Activated CD8-positive, alpha-beta memory T cell treated with anti-CD3 and anti-CD28 coated beads for 36 hours (primary cell): ENCODE results near the gene SPG21. TPM values are rescaled to one million over a fixed set of nuclear protein-coding genes. Genes with fewer than 3 reads are reported as not detected.
"Not testable (repeated sequence)": the region's sequence is repeated elsewhere in the genome, so short reads cannot be mapped to it uniquely, and the experiment has no call there.

Experiments used
- CTCF ChIA-PET: fragments of 350-600 bp; sonication (Branson Sonifier 250); formaldehyde crosslinking; loops from one replicate; lab custom pipeline; 2021; ENCODE audit warnings: antibody characterized with exemption; lab: Charles Lee
- POLR2A ChIA-PET: fragments of 350-600 bp; sonication (Branson Sonifier 250); formaldehyde crosslinking; loops from one replicate; lab custom pipeline; 2021; ENCODE audit warnings: antibody characterized with exemption; lab: Charles Lee
- total RNA-seq, 2 experiments: library from RNA; stranded (reverse); gene quantifications; one replicate each; pipeline ENCODE4 v1.2.3, GENCODE V29; 2021

Gene SPG21, protein sequence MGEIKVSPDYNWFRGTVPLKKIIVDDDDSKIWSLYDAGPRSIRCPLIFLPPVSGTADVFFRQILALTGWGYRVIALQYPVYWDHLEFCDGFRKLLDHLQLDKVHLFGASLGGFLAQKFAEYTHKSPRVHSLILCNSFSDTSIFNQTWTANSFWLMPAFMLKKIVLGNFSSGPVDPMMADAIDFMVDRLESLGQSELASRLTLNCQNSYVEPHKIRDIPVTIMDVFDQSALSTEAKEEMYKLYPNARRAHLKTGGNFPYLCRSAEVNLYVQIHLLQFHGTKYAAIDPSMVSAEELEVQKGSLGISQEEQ
- total RNA-seq = 10 to 100 TPM; 69.4 to 69.6 TPM

GRCh38 chr15:64989416-64990167 is at the start of gene SPG21:
TSS of gene SPG21 (minus strand) at chr15:64989914. CDS start at chr15:64983569, 6,345 bp downstream.
- ChIA-PET POLR2A (interaction anchor here (0.6 to 1.0 kb wide), 5 partner anchors 8 to 315 kb away, joined by 3 to 12 read pairs (median 4); partner anchors contain the start of gene RNU5B-1), CTCF (no interaction called here)

- POLR2A ChIA-PET = no interaction called here
- CTCF ChIA-PET = interaction anchor here (1.2 kb wide), 1 partner anchor 14 kb away, joined by 3 read pairs; no protein-coding TSS in a partner anchor
Observed at GRCh38 chr15:65038836-65039235, 49.1 kb upstream of the SPG21 start.

- ChIA-PET POLR2A (no interaction called here), CTCF (no interaction called here)
Observed at GRCh38 chr15:65038428-65038827, 48.7 kb upstream of the SPG21 start.

- ChIA-PET CTCF (no interaction called here), POLR2A (no interaction called here)
Observed at GRCh38 chr15:65037309-65037708, 47.6 kb upstream of the SPG21 start.

DNA sequence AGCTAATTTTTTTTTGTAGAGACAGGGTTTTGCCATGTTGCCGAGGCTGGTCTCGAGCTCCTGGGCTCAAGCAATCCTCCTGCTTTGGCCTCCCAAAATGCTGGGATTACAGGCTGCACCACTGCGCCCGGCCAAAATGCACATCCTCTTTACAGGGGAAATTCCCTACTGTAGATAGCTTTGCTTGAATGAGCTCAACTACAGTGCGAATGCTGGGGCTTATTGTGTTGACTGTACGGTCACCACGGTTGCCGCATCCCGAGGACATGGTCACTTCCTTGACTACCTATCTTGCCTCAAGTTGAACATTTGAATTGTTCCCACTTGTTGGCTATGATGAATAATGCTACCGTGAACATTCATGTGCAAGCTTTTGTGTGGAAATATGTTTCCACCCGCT is 45.0 kb upstream of the SPG21 start:
- POLR2A ChIA-PET = no interaction called here
- CTCF ChIA-PET = interaction anchor here (0.8 to 1.4 kb wide), 4 partner anchors 10 to 306 kb away, joined by 3 to 7 read pairs (median 3); no protein-coding TSS in a partner anchor

DNA sequence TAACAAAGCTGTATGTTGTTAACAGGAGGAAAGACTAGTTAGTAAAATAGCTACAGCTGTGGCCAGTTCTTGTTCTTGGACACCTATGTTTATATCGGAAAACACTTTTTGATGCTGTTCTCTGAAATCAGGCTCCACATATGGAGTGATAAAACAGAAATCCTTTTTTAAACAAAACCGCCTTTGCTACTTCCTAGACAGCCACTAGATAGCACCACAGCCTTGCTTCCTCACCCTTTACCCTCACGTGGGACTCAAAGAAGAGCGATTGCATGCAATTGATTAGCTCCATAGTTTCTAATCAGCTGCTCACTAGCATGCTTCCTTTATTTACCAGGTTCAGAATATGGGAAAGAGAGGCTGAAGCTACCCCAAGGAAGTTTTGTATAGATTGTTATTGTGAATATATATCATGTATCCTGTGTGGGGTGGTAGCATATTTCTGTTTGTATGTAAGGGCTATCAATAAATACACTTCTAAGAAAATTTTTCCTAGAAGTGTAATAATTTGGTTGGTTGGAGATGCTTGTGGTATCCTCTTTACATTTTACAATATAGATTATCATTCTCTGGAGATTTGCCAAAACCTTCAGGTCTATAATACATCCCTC is 44.0 kb upstream of the SPG21 start:
- ChIA-PET POLR2A (no interaction called here), CTCF (interaction anchor here (0.5 to 1.4 kb wide), 6 partner anchors 9 to 367 kb away, joined by 3 to 7 read pairs (median 4); no protein-coding TSS in a partner anchor)

DNA sequence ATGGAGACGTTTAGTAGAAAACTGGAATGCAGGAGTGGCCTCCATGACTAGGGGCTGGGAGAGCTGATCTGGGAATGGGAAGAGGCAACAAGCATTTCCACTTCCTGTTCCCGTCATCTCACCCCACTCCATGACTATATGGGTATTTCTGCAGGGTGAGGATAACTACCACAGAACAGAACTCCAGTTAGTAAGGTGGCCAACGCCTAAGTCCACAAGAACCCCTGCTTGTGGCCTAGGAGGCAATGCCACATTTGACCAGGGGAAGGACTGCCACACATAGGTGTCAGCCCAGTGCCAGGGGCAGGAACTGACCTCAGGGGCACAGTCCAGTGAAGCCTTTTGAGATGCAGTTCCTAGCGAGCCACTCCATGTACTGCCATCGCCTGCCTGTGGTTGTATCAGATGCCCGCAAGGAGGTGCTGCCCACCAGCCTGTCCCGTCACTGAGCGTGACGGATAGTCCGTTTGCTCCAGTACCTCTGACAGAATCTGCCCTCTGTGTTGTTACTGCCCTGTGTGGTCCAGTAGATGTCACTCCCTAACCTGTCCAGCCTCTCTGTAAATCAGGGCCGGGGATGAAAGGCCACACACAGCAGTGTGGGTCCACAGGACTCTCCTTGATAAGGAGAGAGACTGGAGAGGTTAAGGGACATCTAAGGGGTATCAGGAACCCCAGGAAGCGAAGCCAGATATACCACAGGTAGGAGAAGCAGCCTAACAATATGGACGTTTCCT is 43.3 kb upstream of the SPG21 start:
- POLR2A ChIA-PET = no interaction called here
- CTCF ChIA-PET = interaction anchor here (0.6 to 1.4 kb wide), 3 partner anchors 20 to 57 kb away, joined by 3 to 7 read pairs (median 5); no protein-coding TSS in a partner anchor

GRCh38 chr15:65029736-65030208 is 40.1 kb upstream of the SPG21 start:
- POLR2A ChIA-PET = no interaction called here

GRCh38 chr15:65028921-65029735 is 39.4 kb upstream of the SPG21 start, which contains the start of gene MTFMT:
TSS of gene MTFMT (minus strand) at chr15:65029639. CDS start at chr15:65029613, 26 bp downstream.
- POLR2A ChIA-PET = interaction anchor here (0.5 to 0.7 kb wide), 2 partner anchors 119 to 124 kb away, joined by 3 to 6 read pairs; no protein-coding TSS in a partner anchor
- CTCF ChIA-PET = no interaction called here

More at GRCh38 chr15:65029736-65030208, 40.1 kb upstream of the SPG21 start:
- CTCF ChIA-PET = no interaction called here

GRCh38 chr15:65028338-65028737 is 38.6 kb upstream of the SPG21 start:
- CTCF ChIA-PET = no interaction called here
- POLR2A ChIA-PET = interaction anchor here (0.5 kb wide), 1 partner anchor 123 kb away, joined by 6 read pairs; no protein-coding TSS in a partner anchor

GRCh38 chr15:65027593-65027992 is 37.9 kb upstream of the SPG21 start:
- POLR2A ChIA-PET = no interaction called here
- CTCF ChIA-PET = interaction anchor here (0.7 kb wide), 2 partner anchors 21 to 87 kb away, joined by 3 read pairs; partner anchors contain the start of gene UBAP1L

DNA sequence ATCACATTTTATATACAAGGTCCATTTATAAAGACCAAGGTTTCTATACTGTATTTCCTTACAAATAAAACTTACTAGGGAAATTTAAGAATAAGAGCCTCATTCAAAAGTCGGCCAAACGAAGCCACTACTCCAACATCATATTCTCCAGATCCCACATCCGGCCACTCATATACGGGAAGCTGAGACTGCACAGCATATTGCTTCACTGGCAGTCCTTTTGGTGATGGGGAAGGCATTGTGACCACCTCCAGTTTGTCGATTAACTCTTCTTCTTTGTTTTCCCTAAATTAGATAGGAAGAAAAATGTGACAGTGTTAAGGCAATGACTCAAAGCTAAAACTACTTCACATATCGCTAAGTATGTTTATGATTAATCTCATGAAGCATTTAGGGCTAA is 37.0 kb upstream of the SPG21 start:
- ChIA-PET CTCF (interaction anchor here (0.7 kb wide), 1 partner anchor 88 kb away, joined by 3 read pairs; the partner anchor contains the start of gene UBAP1L), POLR2A (no interaction called here)

DNA sequence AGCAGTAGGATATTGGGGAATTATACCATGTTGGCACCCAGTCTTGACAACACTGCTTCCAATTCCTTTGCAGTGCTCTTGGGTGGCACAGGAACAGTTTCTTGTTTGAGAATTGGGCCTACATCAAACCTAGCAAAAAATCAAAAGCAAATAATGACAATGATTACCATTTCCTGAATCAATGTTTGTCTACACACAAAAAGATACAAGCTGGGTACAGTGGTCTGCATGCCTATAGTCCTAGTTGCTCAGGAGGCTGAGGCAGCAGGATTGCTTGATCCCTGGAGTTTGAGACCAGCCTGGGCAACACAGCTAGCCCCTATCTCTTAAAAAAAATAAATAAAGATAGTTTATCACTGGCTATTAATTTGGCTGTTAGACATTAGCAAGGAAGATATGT is 31.8 kb upstream of the SPG21 start:
- CTCF ChIA-PET = no interaction called here

GRCh38 chr15:65020419-65020818 is 30.7 kb upstream of the SPG21 start:
- ChIA-PET POLR2A (no interaction called here), CTCF (no interaction called here)

More for the DNA sequence above, 31.8 kb upstream of the SPG21 start:
- POLR2A ChIA-PET = no interaction called here

DNA sequence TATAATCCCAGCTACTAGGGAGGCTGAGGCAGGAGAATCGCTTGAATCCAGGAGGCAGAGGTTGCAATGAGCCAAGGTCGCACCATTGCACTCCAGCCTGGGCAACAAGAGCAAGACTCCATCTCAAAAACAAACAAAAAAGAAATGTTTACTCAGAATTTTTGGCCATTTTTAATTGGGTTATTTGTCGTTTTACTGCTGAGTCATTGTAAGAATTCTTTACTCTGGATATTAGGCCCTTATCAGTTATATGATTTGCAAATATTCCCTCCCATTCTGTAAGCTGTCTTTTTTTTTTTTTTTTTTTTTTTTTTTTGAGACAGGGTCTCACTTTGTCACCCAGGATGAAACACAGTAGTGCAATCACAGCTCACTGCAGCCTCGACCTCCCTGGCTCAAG is 21.5 kb upstream of the SPG21 start:
- POLR2A ChIA-PET = not testable (repeated sequence)
- CTCF ChIA-PET = interaction anchor here (0.6 to 1.0 kb wide), 3 partner anchors 20 to 646 kb away, joined by 3 to 4 read pairs (median 3); no protein-coding TSS in a partner anchor

DNA sequence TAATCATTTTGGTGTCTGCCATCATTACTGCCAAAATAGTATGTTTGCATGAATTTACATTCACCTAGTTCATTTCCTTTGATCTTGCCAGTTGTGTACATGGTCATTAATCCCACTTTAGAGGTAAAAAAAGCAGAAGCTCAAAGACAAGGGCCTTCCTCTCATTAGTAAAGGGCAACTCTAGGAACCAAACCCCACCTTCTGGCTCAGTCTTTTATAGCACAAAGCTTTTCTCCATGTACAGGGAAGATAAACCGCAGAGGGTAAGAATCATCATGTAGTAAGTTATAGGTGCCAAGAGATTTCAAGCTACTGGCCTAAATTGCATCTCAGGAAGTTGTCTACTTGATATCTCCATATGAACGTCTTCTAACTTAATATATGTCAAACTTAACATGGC is 19.3 kb upstream of the SPG21 start:
- ChIA-PET POLR2A (interaction anchor here (0.6 kb wide), 1 partner anchor 13 kb away, joined by 3 read pairs; no protein-coding TSS in a partner anchor), CTCF (interaction anchor here (0.6 kb wide), 1 partner anchor 217 kb away, joined by 3 read pairs; no protein-coding TSS in a partner anchor)

DNA sequence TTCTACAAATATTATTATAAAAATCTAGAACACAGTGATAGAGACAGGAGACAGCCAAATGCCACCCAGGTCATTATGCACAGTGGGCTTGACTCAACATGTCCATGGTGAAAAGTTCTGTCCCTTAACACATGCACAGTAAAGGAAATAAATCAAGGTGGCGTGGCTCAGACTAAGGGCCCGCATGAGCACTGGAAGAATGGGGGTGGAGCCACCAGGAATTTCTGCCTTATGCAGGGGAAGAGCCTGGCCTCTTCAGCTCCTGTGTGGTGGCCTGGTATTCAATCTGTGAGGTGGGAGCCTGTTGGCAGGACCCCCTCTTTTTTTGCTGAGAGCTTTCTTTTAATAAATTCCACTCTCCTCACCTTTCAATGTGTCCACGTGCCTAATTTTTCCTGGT is 17.2 kb upstream of the SPG21 start:
- ChIA-PET CTCF (no interaction called here), POLR2A (no interaction called here)
